AG20443 (cell line): ENCODE data around the gene TOP2A.

Experiments
- DNase-seq: peaks from one replicate; pipeline ENCODE4 v3.0.0; 2012; ENCODE audit warnings: low spot score, mixed read lengths

TOP2A gene, protein sequence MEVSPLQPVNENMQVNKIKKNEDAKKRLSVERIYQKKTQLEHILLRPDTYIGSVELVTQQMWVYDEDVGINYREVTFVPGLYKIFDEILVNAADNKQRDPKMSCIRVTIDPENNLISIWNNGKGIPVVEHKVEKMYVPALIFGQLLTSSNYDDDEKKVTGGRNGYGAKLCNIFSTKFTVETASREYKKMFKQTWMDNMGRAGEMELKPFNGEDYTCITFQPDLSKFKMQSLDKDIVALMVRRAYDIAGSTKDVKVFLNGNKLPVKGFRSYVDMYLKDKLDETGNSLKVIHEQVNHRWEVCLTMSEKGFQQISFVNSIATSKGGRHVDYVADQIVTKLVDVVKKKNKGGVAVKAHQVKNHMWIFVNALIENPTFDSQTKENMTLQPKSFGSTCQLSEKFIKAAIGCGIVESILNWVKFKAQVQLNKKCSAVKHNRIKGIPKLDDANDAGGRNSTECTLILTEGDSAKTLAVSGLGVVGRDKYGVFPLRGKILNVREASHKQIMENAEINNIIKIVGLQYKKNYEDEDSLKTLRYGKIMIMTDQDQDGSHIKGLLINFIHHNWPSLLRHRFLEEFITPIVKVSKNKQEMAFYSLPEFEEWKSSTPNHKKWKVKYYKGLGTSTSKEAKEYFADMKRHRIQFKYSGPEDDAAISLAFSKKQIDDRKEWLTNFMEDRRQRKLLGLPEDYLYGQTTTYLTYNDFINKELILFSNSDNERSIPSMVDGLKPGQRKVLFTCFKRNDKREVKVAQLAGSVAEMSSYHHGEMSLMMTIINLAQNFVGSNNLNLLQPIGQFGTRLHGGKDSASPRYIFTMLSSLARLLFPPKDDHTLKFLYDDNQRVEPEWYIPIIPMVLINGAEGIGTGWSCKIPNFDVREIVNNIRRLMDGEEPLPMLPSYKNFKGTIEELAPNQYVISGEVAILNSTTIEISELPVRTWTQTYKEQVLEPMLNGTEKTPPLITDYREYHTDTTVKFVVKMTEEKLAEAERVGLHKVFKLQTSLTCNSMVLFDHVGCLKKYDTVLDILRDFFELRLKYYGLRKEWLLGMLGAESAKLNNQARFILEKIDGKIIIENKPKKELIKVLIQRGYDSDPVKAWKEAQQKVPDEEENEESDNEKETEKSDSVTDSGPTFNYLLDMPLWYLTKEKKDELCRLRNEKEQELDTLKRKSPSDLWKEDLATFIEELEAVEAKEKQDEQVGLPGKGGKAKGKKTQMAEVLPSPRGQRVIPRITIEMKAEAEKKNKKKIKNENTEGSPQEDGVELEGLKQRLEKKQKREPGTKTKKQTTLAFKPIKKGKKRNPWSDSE (N-terminal part only)

DNA sequence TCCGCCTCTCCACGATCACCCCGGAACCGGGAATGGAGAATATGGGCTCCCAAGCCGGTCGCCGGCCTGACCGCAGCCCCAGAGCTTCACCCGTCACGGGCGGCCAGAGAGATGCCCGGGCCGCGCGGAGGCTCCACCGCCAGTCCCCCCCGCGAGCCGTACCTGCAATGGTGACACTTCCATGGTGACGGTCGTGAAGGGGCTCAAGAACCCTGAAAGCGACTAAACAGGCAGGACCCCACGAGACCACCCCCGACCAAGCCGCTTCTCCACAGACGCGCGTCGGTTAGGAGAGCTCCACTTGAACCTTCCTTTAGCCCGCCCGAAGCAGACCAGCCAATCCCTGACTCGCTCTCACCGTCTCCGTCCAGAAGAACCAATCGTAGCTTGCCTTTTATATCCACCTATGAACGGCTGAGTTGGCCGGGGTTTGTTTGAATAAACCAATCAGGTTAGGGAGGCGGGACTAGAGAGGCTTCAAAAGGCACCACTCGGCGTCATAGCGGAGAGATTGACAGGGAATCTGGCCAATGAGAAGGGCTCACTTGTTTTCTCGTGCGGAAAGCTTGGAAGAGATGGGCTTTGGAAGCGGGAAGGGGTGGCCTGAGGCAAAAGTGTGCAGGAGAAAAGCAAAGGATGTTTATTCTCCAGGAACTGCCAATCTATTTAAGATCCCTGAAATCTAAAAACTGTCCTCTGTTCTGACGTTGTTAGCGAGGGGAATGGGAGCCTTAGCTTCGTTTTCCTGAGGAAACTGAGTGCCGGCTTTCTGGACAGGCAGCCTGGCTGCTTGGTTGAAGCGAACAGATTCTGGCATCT is at the start of gene TOP2A:
Gene TOP2A (minus strand): TSS at position 288 of the 819 bp plus-strand sequence. CDS start 105 bp downstream, at position 183.
- DNase-seq: peak; percentile 99

DNA sequence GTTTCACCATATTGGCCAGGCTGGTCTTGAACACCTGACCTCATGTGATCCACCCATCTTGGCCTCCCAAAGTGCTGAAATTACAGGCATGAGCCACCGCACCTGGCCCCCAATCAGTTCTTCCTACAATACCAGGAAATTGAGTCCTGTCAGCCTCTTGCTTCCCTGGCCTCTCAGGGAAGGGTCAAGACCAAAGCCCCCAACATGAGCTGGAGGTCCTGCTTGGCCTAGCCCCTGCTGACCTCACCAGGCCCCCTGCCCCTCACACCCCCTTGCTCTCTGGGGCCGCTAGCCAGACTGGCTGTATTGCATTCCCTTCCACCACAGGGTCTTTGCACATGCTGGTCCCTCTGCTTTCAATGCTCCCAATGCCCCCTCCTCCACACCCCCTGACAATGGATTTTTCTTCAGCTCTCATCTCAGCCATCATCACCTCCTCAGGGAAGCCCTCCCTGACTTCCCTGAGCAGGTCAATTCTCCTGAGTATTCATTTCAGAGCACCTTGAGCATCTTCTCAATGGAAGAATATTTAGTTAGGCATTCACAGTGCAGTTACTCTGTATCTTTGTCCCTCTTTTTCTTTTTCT is 49.7 kb upstream of the TOP2A start:
- no peak for DNase-seq

GRCh38 chr17:40466298-40466971 is 48.7 kb upstream of the TOP2A start:
- no peak for DNase-seq

DNA sequence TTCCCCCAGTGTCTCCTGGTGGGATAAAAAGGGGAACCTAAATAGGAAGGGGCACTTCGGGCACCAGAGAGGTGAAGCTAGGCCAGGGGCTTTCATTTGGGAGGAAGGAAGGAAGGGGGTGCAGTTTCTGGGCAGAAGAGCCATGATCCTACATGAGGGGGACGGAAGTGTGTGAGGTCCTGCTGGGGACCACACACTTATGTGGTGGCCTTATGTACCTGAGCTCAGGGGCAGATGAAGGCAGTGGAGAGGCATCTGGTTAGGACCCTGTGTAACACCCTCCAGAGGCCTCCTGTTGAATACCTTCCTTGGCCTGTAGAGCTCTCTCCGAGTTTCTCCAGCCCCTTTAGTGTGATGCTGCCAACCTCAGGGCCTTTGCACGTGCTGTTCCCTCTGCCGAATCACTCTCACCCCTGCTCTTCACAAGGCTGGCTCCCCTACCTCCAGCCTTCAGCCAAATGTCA is 46.7 kb upstream of the TOP2A start:
- no peak for DNase-seq

- DNase-seq: no peak
Measured at GRCh38 chr17:40463122-40463550, 45.4 kb upstream of the TOP2A start.

DNA sequence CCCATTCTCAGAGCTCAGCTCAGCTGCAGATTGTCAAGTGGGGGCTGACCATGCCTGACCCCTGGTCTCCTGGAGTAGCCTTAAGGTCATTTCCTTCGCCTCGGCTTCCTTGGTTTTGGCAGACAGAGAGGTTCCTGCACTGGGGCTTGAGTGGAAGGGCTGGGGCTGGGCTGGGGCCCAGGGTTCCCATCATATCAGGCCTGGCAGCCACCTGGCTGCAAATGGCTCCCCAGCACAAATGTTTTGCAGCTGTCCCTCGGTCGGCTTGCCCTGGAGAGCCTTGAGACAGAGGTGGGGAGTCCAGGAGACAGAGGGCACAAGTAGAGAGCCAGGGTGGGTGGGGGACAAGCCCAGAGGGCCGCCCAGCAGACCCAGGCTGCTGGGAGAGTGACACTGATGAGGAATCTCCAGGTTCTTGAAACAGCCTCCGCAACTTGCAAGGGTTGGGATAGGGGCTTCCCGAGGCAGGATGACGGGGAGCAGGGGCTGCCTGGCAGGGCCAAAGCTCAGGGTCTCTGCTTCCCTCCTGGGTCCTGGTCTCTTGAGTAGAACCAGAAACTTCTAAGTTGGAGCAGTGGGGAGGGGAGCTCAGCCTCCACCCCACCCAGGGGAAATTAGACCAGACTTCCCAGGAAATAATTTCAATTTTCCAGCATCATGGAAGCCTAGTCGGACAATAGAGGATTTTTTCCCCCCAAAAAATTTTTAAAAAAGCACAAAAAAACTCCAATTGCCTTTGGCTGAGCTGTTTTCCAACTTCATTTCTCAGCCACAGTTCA is 44.8 kb upstream of the TOP2A start:
- no peak for DNase-seq

DNA sequence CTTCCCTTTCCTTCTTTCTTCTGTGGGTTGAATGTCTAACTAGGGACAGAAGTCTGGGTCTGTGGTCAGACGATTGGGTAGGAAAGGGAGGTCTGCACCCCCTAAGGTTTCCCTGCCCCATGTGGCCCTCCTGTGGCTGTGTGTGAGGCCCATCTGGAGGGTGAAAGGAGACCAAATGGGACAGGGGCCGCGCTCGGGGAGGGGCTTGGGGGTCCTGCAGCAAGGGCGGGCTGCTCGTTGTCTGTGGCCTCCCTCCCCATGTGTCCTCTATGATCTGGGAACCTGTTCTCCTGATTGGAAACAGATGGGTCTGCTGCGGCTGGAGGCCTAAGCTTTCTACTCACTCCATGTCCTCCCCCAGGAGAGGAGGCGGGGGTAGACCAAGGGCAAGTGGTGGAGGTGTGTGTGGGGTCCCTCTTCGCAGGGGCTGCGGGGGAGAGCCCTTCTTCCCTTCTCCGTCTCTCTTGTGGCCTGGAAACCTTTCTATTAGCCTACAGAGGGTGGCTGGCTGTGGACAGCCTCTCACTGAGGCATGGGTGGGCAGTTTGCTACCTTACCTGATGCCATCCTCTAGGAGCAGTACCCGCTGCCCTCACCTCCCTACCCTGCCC is 44.1 kb upstream of the TOP2A start:
- DNase-seq: peak; percentile 54

- peak; percentile 55 for DNase-seq
Measured at GRCh38 chr17:40460968-40461731, 43.5 kb upstream of the TOP2A start.

DNA sequence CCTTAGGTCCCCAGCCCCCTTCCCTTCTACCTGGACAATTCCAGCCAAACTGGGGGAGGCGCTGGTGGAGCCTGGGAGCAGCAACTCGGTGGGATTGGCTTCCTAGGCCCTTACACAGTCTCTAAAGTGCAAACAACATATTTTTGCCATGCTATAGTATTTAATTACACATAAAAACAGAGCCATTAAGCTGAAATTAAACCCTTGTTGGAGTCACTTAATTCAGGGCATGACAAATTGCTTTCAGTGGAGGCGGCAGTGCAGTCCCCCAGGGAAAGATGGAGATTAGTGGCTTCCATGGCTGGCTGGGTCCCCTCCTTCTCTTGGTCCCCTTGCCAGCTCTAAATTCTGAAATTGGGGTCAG is 42.9 kb upstream of the TOP2A start:
- no peak for DNase-seq

DNA sequence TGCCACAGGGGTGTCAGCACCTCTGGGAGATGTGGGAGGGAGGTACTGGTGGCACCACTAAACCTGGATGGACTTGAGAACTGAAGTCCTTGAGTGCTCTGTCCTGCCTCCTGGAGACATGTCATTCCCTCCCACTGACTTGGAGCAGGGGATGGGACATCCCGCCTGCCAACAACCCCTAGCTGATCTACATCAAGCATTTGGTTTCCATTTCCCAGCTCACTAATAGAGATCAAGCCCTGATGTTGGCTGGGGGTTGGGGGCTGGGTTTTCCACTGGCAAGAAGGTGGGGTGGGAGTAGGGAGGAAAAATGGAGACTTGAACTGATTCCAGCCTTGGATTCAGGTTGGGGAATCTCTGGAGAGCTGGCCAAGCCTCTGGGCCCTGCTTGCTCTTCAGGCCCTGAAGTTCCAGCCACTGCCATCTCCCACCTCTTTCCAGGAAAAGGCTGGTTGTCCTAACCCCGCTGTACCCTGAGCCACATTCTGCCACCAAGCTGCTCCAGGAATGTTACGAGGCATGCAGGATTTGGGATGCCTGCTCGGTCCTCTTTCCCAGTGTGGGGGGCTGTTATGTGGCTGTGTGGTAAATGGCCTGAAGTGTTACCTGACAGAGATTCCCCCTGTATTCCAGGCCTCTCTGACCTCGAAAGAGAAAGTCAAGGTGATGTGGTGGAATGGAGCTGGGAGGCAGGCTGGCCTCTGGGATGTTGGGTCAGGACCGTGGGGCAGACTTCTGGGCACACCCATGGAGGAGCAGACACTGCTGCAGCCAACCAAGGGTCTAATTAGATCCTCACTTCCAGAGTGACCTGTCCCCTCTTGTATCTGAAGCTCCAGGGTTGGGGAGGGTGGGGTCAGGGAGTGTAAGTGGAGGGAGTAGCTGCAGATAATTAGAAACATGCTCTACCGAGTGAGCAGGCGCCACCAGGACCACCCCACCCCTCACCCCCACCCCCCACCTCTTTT is 42.2 kb upstream of the TOP2A start:
- no peak for DNase-seq

DNA sequence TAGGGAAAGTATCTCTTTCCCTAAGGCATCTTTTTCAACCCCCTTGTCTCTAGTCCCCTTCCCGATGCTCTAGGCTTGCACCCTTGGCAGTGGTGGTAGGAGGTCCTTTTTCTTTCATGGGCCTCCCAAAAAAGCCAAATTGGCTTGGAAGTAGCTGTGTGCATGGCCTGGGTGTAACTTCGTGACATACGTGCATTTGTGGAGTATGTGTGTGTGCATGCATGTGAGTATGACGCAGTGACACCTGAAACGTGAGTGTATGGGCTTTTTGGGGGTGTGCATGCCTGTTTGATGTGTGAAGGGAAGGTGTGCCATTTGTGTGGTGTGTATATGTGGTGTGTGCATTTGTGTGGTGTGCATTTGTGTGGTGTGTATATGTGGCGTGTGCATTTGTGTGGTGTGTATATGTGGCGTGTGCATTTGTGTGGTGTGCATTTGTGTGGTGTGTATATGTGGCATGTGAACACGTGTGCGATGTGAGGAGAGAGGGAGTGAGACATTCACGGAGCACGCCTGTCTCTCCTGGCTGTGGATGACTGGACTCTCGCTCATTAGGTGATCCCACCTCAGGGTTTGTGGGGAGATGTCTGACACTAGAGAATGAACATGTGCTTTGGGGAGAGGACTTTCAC is 41.3 kb upstream of the TOP2A start:
- no peak for DNase-seq

- DNase-seq: peak; percentile 89
Measured at GRCh38 chr17:40457964-40458791, 40.5 kb upstream of the TOP2A start.

DNA sequence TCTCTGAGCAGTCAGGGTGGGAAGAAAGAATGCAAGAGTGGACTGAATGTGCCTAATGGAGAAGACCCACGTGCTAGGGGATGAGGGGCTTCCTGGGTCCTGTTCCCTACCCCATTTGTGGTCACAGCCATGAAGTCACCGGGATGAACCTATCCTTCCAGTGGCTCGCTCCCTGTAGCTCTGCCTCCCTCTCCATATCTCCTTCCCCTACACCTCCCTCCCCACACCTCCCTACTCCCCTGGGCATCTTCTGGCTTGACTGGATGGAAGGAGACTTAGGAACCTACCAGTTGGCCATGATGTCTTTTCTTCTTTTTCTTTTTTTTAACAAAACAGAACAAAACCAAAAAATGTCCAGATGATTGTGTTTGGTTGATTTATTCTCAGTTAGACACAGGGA is 39.7 kb upstream of the TOP2A start:
- no peak for DNase-seq

DNA sequence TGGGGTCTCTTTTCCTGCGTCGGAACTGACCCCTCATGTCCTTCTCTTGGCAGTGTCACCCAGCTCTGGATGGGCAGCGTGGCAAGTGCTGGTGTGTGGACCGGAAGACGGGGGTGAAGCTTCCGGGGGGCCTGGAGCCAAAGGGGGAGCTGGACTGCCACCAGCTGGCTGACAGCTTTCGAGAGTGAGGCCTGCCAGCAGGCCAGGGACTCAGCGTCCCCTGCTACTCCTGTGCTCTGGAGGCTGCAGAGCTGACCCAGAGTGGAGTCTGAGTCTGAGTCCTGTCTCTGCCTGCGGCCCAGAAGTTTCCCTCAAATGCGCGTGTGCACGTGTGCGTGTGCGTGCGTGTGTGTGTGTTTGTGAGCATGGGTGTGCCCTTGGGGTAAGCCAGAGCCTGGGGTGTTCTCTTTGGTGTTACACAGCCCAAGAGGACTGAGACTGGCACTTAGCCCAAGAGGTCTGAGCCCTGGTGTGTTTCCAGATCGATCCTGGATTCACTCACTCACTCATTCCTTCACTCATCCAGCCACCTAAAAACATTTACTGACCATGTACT is 38.8 kb upstream of the TOP2A start:
- no peak for DNase-seq

- no peak for DNase-seq
Measured at GRCh38 chr17:40454613-40454995, 36.9 kb upstream of the TOP2A start.
